WTC11 (cell line): ENCODE data around the gene SMIM41. TPM values are rescaled to one million over a fixed set of nuclear protein-coding genes. Genes with fewer than 3 reads are reported as not detected.

Source experiments
- ATAC-seq: fragments of 200-7000 bp; cut with Tn5 transposase; 2 replicates; pipeline ENCODE4 v1.10.0; 2021; ENCODE audit warnings: mild to moderate bottlenecking, moderate library complexity
- CTCF ChIA-PET: fragments of 300-600 bp; sonication (Branson Sonifier 250); formaldehyde crosslinking; loops from one replicate; lab custom pipeline; 2021; ENCODE audit warnings: antibody characterized with exemption; lab: Charles Lee
- POLR2A ChIA-PET: fragments of 350-600 bp; sonication (Branson Sonifier 250); formaldehyde crosslinking; loops from one replicate; lab custom pipeline; 2021; ENCODE audit warnings: antibody characterized with exemption; lab: Charles Lee
- DNase-seq: peaks from one replicate; pipeline ENCODE4 v3.0.0; 2021; ENCODE audit warnings: low spot score
- H3K27ac Mint-ChIP-seq: 2 replicates; pipeline ENCODE4 v1.8.0; 2021; ENCODE audit warnings: mixed read lengths
- H3K27me3 Mint-ChIP-seq: 2 replicates; pipeline ENCODE4 v1.8.0; 2021; ENCODE audit warnings: low read depth, mild to moderate bottlenecking, moderate library complexity, mixed read lengths
- H3K36me3 Mint-ChIP-seq: 2 replicates; pipeline ENCODE4 v1.8.0; 2021; ENCODE audit warnings: mixed read lengths
- H3K4me1 Mint-ChIP-seq: 2 replicates; pipeline ENCODE4 v1.8.0; 2022; ENCODE audit warnings: mixed read lengths
- H3K4me3 Mint-ChIP-seq: 2 replicates; pipeline ENCODE4 v1.8.0; 2021; ENCODE audit warnings: mild to moderate bottlenecking, moderate library complexity, mixed read lengths
- H3K9me3 Mint-ChIP-seq: 2 replicates; pipeline ENCODE4 v1.8.0; 2021; ENCODE audit warnings: mixed read lengths
- ATF2 ChIP-seq: sonication (generic); formaldehyde crosslinking; IDR thresholded peaks from 2 replicates; pipeline ENCODE4 v1.8.1; 2022; ENCODE audit warnings: low read depth, missing genetic modification reagents, borderline replicate concordance
- CREM ChIP-seq: sonication (generic); formaldehyde crosslinking; IDR thresholded peaks from 2 replicates; pipeline ENCODE4 v1.8.1; 2022; ENCODE audit warnings: mild to moderate bottlenecking, missing genetic modification reagents, moderate library complexity
- ELF4 ChIP-seq: sonication (generic); formaldehyde crosslinking; IDR thresholded peaks from 2 replicates; pipeline ENCODE4 v1.8.1; 2022; ENCODE audit warnings: low read depth, mild to moderate bottlenecking, moderate library complexity, missing genetic modification reagents
- FOXJ3 ChIP-seq: sonication (generic); formaldehyde crosslinking; IDR thresholded peaks from 2 replicates; pipeline ENCODE4 v1.9.0; 2021; ENCODE audit warnings: missing genetic modification reagents, mild to moderate bottlenecking, borderline replicate concordance
- FOXK1 ChIP-seq: sonication (generic); formaldehyde crosslinking; IDR thresholded peaks from 2 replicates; pipeline ENCODE4 v1.8.0; 2022; ENCODE audit warnings: mild to moderate bottlenecking, moderate library complexity, missing genetic modification reagents
- FOXP4 ChIP-seq: sonication (generic); formaldehyde crosslinking; IDR thresholded peaks from 2 replicates; pipeline ENCODE4 v1.8.0; 2022; ENCODE audit warnings: mild to moderate bottlenecking, missing genetic modification reagents
- GABPB1 ChIP-seq: sonication (generic); formaldehyde crosslinking; IDR thresholded peaks from 2 replicates; pipeline ENCODE4 v1.8.1; 2023; ENCODE audit warnings: mild to moderate bottlenecking, missing genetic modification reagents
- NFATC4 ChIP-seq: fragments of 250-450 bp; sonication (Bioruptor Pico); IDR thresholded peaks from 2 replicates; pipeline ENCODE4 v1.9.0; 2021; ENCODE audit warnings: mild to moderate bottlenecking
- NR1H2 ChIP-seq: sonication (generic); formaldehyde crosslinking; IDR thresholded peaks from 2 replicates; pipeline ENCODE4 v1.9.0; 2021; ENCODE audit warnings: mild to moderate bottlenecking, moderate library complexity, missing genetic modification reagents
- NR3C1 ChIP-seq: sonication (generic); formaldehyde crosslinking; conservative IDR thresholded peaks from 2 replicates; pipeline ENCODE4 v1.8.1; 2023; ENCODE audit warnings: low read depth, mild to moderate bottlenecking, missing genetic modification reagents
- PRDM15 ChIP-seq: sonication (generic); formaldehyde crosslinking; IDR thresholded peaks from 2 replicates; pipeline ENCODE4 v1.8.0; 2022; ENCODE audit warnings: missing genetic modification reagents
- PRRX2 ChIP-seq: fragments of 250-450 bp; sonication (Bioruptor Pico); IDR thresholded peaks from 2 replicates; pipeline ENCODE4 v1.8.0; 2021; ENCODE audit warnings: mild to moderate bottlenecking
- TEAD1 ChIP-seq: sonication (generic); formaldehyde crosslinking; IDR thresholded peaks from 2 replicates; pipeline ENCODE4 v1.8.0; 2022; ENCODE audit warnings: mild to moderate bottlenecking, missing genetic modification reagents
- TP53 ChIP-seq: sonication (generic); formaldehyde crosslinking; IDR thresholded peaks from 2 replicates; pipeline ENCODE4 v1.8.1; 2023; ENCODE audit warnings: mild to moderate bottlenecking, missing genetic modification reagents
- ZMAT4 ChIP-seq: fragments of 250-450 bp; sonication (Bioruptor Pico); IDR thresholded peaks from 2 replicates; pipeline ENCODE4 v1.9.0; 2021; ENCODE audit warnings: mild to moderate bottlenecking
- ZNF396 ChIP-seq: fragments of 250-450 bp; sonication (Bioruptor Pico); IDR thresholded peaks from 2 replicates; pipeline ENCODE4 v1.8.0; 2021; ENCODE audit warnings: mild to moderate bottlenecking, moderate library complexity, borderline replicate concordance
- ZNF416 ChIP-seq: fragments of 250-450 bp; sonication (Bioruptor Pico); IDR thresholded peaks from 2 replicates; pipeline ENCODE4 v1.9.0; 2021; ENCODE audit warnings: mild to moderate bottlenecking, inconsistent platforms
- ZNF512 ChIP-seq: sonication (generic); formaldehyde crosslinking; IDR thresholded peaks from 2 replicates; pipeline ENCODE4 v1.8.1; 2022; ENCODE audit warnings: missing genetic modification reagents, borderline replicate concordance
- ZNF532 ChIP-seq: fragments of 250-450 bp; sonication (Bioruptor Pico); IDR thresholded peaks from 2 replicates; pipeline ENCODE4 v1.9.0; 2021; ENCODE audit warnings: mild to moderate bottlenecking, borderline replicate concordance
- ZNF671 ChIP-seq: fragments of 250-450 bp; sonication (Bioruptor Pico); IDR thresholded peaks from 2 replicates; pipeline ENCODE4 v1.8.0; 2021; ENCODE audit warnings: mild to moderate bottlenecking
- total RNA-seq: library from RNA; stranded (reverse); gene quantifications from 3 replicates; pipeline ENCODE4 v1.2.3, GENCODE V29; 2021

Gene SMIM41
- total RNA-seq, 1 experiment from 2014 or later, result not detected

GRCh38 chr12:52038447-52038846 lies 41.1 kb upstream of the SMIM41 start (continued):
- TF ChIP-seq ZNF532 (CRISPR knock-in tag) (no peak), ZNF416 (CRISPR knock-in tag) (no peak), ZNF512 (no peak), NR1H2 (CRISPR knock-in tag) (no peak), GABPB1 (CRISPR knock-in tag) (no peak), ELF4 (CRISPR knock-in tag) (no peak)

- H3K27ac Mint-ChIP-seq, result no peak overlapping the region
These were observed 38.5 kb upstream of the SMIM41 start for GRCh38 chr12:52041035-52041434.

GRCh38 chr12:52041695-52042123 lies 37.8 kb upstream of the SMIM41 start:
- no peaks in the 10 kb centered on the region for H3K9me3 Mint-ChIP-seq
- H3K27ac Mint-ChIP-seq, result no peak overlapping the region
- ATAC-seq, result peak; percentile 65
- no peaks in the 10 kb centered on the region for H3K36me3 Mint-ChIP-seq
- DNase-seq, result peak; percentile 42
- H3K27me3 Mint-ChIP-seq, result peaks cover 8% of the 10 kb centered on the region; the same call in 1 of the 2 replicates
- H3K4me1 Mint-ChIP-seq, result peaks cover 12% of the 10 kb centered on the region
- H3K4me3 Mint-ChIP-seq, result no peak overlapping the region
- CTCF ChIA-PET, result interaction anchor here (0.9 to 7.1 kb wide), 2 partner anchors 16 to 41 kb away, joined by 3 to 130 read pairs; no protein-coding TSS in a partner anchor
- POLR2A ChIA-PET, result interaction anchor here (1.1 kb wide), 1 partner anchor 9 kb away, joined by 4 read pairs; the partner anchor contains the start of gene NR4A1
- TF ChIP-seq TP53 (CRISPR knock-in tag), result no peak
- no peak for TF ChIP-seq ZNF396
- no peak for TF ChIP-seq ZNF671 (CRISPR knock-in tag)
- TF ChIP-seq ATF2, result no peak
- no peak for TF ChIP-seq NFATC4 (CRISPR knock-in tag)
- TF ChIP-seq NR3C1 (CRISPR knock-in tag), result no peak
- TF ChIP-seq FOXJ3 (CRISPR knock-in tag), result no peak
- no peak for TF ChIP-seq PRDM15 (CRISPR knock-in tag)
- TF ChIP-seq TEAD1 (CRISPR knock-in tag), result no peak
- TF ChIP-seq PRRX2, result no peak
- TF ChIP-seq FOXP4 (CRISPR knock-in tag), result no peak

More at GRCh38 chr12:52041035-52041434, 38.5 kb upstream of the SMIM41 start:
- Mint-ChIP-seq H3K4me1 (peaks cover 17% of the 10 kb centered on the region), H3K4me3 (no peak overlapping the region), H3K9me3 (no peaks in the 10 kb centered on the region), H3K36me3 (no peaks in the 10 kb centered on the region), H3K27me3 (peaks cover 14% of the 10 kb centered on the region)
- ChIA-PET POLR2A (interaction anchor here (0.9 to 1.1 kb wide), 3 partner anchors 10 to 40 kb away, joined by 4 to 5 read pairs (median 4); partner anchors contain the start of gene NR4A1), CTCF (interaction anchor here (0.9 to 7.1 kb wide), 2 partner anchors 16 to 42 kb away, joined by 3 to 130 read pairs; no protein-coding TSS in a partner anchor)
- DNase-seq (no peak), ATAC-seq (no peak)
- TF ChIP-seq CREM (no peak), FOXK1 (CRISPR knock-in tag) (no peak), ZMAT4 (no peak)
